HG02884 (cell line): ENCODE results near the gene SLC25A1.
"Not testable (repeated sequence)": the region's sequence is repeated elsewhere in the genome, so short reads cannot be mapped to it uniquely, and the experiment has no call there.

Experiments
- ATAC-seq: cut with Tn5 transposase; IDR thresholded peaks from one replicate; pipeline ENCODE4 v1.9.1; 2021; ENCODE audit warnings: mild to moderate bottlenecking, moderate library complexity; ENCODE audit not compliant: unreplicated experiment

SLC25A1 gene

DNA sequence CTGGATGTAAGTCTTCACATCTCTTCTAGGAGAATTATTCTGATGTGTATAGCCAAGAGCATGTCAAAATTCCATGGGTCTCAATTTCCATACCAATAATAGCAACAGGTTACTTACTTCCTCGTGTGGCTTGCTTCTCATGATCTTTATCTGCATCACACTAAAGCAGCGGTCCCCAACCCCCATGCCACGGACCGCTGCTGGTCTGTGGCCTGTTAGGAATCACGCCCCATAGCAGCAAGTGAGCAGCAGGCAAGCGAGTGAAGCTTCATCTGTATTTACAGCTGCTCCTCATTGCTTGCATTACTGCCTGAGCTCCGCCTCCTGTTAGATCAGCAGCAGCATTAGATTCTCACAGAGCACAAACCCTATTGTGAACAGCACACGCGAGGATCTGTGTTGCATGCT lies 28.9 kb upstream of the SLC25A1 start:
- ATAC-seq: no peak

DNA sequence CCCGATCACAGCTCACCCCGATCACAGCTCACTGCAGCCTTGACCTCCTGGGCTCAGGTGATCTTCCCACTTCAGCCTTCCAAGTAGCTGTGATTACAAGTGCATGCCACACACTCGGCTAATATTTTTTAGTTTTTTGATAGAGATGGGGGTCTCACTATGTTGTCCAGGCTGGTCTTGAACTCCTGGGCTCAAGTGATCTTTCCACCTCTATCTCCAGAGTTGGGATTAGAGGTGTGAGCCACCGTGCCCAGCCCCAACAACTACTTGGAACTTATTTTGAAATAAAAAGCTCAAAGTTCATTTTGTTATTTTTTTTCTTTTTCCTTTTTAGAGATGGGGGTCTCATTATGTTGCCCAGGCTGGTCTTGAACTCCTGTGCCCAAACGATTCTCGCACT lies 27.8 kb upstream of the SLC25A1 start:
- ATAC-seq: no peak

DNA sequence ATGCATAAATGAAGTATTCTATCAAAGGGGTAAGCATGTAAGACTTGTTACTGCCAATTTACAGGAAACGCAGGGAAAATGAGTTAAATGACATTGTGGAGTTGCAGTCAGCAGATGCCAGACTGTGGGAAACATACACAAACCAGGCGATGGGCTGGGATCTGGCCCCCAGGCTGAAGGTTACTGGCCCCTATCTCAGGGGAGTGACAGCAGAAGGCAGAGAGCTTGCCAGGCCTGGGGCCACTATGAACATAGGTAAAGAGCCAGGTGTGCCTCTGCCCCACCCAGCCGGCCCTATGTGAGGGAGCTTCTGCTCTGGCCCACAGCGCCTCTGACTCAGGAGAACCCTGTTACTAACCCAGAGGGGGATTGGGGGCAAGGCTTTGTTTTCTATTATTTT lies 26.1 kb upstream of the SLC25A1 start:
- no peak for ATAC-seq

DNA sequence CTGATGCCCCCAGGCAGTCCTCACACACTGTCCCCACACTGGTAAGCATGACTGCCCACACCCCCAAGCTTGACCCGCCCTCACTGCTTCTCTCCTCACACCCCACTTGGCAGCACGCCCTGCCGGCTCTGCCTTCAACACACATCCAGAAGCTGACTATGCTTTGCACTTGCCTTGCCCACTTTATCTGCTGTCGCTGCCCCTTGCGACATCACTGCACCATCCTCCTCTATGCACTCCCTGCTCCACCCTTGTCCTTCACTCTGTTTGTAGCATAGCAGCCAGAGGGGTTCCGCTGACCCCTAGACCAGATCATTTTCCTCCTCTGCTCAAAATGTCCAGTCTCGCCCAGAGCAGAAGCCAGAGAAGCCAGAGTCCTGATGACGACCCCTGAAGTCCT lies 25.3 kb upstream of the SLC25A1 start:
- no peak for ATAC-seq

DNA sequence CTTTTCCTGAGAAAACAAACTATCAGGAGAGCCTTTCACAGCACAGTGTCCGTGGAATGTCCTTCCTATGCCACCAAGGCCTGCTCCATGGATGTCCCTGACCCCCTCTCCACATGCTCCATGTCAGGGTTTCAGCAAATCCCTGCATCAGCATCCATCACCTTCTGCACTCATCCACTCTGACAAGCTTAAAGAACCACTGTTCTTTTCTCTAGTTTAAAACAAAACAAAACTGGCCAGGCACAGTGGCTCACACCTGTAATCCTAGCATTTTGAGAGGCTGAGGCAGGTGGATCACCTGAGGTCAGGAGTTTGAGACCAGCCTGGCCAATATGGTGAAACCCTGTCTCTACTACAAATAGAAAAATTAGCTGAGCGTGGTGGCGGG lies 24.3 kb upstream of the SLC25A1 start:
- not testable (repeated sequence) for ATAC-seq

DNA sequence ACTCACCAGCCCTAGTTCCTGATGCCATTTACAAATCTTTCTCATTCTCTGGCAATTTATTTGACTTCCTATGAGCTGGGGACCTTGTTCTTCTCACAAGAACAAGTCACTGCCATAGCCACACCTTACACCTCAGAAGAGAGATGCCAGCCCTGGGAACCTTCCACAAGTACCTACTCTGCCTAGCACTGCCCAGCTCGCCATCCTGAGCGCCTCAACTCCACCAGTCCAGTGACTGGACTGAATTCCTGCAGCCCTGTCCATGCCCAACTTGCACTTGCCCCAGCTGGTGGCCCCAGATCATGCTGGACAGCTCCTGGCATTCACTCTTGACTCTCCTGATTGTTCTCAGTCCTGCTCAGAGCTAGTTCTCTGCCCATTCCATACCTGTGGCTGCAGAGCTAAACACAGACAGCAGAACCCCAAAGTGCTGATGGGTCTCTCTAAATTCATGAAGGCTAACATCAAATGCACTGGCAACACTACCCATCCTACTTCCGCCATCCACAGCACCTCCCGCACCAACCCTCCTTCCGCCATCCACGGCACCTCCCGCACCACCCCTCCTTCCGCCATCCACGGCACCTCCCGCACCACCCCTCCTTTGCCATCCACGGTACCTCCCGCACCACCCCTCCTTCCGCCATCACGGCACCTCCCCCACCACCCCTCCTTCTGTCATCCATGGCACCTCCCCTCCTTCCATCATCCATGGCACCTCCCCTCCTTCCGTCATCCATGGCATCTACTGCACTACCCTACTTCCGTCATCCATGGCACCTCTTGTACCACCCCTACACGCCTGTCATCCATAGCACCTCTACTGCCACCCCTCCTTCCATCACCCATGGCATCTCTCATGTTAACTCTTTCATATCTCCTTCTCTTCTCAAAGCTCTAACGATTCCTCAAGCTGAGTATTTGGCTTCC lies 23.6 kb upstream of the SLC25A1 start:
- ATAC-seq: no peak

DNA sequence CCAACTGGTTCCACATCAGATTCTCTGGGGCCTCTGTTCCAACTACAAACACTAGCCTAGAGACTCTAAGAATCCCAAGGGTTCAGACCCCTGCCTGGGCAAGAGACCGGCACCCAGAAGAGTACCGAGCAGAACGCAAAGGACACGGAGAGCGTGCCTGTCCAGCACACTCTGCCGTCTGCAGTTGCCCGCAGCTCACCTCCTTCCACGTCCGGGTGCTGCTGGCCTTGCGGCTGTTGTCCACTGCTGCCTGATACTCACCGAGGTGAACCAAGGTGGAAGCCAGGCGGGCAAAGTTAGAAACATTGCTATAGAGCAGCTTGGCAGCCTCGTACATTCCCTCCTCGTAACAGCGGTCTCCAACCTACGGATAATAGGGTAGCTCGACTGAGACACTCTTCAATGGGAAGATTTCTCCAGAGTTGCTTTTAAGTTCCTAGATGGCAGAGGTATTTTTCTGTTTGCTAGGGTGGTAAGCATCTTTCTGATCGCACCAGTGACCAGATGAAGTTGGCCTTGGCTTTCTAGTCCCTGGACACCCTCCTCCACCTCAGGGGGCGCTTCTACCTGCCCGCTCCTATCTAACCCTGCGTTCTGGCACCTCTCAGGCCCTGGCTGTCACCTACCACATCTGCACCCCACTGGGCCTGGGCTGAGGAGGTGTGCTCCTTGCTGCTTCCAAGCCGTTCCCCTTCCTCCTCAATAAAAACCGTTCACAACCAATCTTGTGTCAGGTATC lies 22.8 kb upstream of the SLC25A1 start:
- ATAC-seq: no peak

DNA sequence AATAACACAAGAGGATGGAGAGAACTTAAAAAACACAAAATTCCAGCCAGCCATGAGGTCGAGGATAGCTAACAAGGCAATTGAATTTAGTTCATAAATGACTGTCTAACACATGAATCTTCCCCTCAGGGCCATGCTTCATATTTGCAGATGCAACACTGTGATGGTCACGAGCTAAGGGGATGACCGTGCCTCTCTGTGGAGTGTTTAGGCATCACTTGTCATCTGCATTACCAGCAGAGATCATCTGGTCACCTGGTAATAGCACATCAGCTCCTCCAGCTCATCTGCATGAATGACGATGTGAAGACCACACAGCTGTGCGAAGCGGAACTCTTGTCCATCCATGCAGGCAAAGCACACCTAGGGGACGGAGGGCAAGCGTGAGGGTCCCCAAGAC lies 20.9 kb upstream of the SLC25A1 start:
- no peak for ATAC-seq

DNA sequence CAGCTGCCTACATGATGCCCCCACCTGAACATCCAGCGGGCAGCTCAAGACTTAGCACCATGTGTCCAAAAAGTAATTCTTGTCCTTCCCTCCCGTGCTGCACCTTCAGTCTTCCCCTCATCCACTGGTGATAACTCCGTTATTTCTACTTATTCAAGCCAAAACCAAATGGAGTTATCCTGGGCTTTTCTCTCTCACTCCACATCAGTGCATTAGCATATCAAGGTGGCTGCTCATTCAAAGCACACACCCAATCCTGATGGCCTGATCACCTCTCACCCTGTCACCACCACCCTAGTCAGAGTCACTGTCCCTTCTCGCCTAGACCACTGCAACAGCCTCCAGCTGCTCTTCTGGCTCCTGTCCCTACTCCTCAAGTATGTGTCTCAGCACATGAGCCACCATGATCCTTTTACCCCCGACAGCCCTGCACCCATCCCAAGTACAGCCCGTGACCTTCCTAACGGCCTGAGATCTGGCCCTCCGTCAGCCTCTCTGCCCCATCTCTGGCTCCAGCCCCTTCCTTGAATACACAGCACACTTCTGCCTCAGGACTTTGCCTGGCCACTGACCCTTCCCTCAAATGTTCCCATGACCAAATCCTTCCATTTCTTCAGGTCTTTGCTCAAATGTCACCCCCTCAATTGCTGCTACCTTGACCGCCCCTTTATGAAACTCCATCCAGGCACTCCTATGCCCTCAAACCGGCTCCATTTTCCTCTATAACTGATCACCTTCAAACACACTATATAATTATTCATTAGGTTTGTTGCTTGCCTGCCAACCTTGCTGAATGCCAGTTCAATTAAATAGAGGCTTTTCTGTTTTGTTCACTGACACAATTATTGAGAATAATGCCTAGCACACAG lies 19.7 kb upstream of the SLC25A1 start:
- ATAC-seq: no peak

DNA sequence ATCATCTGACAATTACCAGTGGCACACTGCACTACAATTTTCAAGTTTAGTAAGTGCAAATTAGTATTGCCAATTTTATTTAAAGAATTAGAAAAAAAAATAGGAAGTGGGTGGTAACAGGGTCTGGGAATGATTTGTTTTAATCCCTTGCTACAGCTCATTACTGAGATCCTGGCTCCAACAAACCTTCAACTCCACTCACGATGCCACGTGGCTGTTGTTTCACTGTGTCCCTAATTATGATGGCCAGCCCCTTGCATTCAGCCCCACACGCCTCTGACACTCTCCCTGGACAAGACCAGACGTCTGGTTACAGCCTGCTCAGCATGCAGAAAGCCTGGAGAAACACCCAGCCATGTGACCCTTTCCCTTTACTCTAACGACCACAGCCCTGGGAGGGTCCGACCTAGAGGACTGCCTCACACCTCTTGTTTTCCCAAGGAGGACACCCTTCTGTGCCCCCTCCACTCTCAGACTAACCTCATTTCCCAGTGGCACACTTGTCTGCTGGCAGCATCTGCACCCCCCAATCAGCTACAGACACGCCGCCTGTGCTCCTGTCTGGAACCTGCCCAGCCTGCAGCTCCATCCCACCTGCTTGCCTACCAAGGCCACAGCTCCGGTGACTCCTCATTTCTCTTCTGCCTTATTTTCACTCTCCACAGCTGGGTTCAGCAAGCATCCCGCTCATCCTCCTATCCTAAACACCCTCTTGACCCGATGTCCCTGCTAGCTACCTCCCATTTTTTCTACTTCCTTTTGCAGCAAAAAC lies 18.5 kb upstream of the SLC25A1 start:
- no peak for ATAC-seq

DNA sequence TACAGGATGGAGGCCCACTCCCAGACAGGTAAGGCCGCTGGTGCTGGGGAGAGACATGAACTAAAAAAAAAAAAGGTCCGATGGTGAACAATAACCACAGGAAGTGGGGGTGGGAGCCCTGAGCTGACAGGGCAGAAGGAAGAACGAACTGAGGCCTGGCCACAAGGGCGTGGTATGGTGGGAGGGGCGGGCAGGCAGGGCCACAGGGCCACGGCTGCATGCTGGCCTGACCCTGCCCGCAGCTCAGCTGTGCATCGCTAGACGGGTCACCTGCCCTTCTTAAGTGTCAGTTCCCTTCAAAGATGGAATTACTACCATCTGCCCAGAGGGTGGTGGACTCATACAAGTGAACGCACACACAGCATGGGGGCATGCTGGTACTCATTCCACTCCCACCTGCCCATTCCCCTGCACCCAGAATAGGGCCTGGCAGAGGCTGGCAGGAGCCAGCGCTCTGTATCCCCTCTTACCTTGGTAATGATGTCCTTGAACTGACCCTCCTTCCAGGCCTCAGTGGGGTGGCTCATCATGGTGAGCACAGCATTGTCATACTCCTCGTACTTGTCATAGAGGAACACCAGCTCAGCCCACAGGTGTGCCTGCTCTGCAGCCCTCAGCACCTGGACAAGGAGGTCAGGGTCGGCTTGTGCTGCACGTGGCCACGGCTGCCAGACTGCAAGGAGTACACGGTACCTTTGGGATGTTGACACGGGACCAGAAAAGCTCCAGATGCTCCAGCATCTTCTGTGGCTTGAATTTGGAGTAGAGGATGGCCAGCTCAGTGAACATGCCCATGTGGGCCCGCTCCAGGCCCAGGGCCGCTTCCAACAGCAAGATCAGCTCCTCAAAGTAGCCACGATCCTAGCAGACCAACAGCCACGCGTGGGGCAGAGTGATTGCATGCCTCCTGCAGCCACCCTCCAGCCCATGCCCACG lies 17.5 kb upstream of the SLC25A1 start:
- ATAC-seq: no peak

DNA sequence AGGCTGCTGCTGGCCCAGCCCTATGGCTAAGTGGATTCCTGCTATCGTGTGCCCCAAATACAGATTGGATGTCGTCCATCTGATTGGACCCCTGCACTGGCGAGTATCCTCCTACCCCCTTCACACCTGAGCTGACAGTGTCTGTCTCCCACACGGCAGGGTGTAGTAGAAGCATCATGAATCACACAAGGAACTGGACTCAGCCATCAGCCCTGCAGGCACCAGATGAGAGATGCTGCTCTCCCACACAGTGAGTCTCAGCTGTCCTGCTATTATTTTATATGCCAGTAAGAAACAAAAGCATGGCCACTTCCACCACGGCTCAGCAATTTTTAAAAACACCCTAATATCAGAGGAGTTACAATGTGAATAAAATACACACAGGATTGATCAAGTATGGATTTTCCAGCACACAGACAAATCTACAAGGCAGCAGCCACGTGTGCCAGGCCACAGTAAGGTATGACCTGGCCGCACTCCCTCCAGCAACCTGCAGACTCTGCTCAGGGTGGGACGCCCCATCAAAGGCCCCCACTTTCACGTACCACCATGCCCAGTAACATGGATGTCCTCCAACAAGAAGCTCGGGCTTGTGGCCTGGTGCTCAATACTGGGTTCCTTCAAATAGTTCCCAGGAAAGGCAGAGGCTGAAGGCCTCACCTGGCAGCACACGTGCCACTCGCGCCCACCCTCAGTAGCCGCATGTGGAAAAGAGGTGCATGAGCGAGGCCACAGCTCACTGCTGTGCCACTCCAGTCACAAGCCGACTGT lies 16.4 kb upstream of the SLC25A1 start:
- ATAC-seq: no peak

DNA sequence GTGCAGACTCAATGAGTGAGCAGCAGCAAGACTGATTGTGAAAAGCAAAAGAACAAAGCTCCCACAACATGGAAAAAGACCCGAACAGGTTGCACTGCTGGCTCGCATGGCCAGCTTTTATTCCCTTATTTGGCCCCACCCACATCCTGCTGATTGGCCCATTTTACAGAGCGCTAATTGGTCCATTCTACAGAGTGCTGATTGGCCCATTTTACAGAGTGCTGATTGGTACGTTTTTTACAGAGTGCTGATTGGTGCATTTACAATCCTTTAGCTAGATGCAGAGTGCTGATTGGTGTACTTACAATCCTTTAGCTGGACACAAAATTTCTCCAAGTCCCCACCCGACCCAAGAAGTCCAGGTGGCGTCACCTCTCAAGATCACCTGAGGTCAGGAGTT lies 15.3 kb upstream of the SLC25A1 start:
- ATAC-seq: no peak

DNA sequence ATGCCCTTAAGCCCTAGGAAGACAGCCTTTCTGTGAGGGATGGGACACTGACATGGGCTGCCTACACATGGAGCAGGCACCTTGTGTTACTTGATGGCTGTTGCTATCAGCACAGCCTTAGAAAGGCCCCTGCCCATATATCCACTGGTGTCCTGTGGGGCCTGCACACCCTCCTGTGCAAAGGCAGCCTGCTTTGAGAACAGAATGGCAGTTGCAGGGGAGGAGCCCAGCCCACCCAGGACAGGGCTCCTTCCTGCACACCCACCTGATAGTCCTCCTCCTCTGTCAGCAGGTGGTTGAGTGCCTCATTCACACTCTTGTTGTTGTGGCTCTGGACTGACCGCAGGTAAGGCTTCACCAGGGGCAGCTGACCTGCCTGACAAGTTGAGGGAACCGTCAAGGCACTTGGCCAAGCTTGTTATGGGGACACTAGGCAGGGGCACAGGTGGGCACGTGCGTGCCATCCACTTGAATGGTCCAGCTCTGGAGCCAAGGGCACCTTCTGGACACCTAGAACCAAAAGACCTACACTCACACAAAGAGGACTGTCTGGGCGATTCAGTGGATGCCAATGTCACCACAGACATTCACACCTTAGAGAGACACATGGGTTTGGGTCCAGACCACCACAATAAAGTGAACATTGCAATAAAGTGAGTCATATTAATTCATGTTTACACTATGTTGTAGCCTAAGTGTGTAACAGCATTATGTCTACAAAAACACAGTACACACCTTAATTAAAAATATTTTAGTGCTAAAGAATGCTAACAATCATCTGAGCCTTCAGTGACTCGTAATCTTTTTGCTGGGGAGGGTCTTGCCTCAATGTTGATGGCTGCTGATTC lies 9.4 kb upstream of the SLC25A1 start:
- ATAC-seq: no peak

DNA sequence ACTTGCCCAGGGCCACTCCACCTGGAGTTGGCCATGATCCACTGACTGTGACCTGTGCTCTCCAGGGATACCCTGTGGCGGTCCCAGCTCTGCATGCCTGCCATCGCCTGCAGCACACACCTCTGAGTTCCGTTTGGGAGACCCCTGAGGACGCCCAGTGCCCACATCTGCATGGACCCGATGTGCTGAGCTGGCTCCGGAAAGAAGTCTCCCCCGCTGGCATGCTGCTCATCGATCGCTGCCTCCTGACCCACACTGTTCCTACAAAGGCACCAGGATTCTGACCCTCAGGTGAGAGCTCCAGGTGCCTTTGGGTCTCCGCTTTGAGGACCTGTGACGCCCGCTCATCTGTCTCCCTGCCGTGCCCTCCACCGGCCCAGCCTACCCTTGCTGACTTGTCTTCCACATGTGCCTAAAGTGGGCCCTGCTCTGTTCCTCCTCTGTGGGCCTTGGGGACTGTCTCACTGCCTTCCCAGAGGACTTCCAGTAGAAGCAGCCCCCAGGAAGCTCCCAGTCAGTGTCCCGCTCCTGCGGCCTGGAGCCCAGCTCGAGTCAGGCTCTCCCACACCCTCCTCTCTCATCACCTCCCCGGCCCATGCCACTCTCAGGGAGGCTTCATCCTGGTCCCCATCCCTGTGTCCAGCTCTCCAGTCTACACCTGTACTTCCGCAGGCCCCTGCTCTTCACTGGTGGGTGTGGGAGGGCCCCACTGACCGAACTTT lies 5.9 kb upstream of the SLC25A1 start:
- no peak for ATAC-seq

DNA sequence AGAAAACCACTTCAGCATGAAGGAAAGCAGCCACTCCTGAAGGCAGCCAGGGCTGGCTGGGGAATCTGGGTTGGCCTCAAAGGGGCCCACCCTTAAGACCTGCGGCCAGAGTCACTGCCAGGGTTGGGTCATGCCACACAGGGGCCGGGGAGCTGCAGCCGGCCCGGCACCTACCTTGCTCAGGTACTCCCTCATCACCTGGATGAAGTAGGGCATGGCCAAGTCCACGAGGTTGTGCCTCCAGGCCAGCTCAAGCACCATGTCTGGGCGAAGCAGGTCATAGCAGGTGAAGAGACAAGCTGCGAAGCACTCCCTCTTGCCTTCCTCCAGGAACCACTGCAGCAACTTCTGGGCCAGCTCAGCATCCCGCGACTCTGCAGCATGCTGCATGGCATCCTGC lies 4.7 kb upstream of the SLC25A1 start:
- no peak for ATAC-seq

DNA sequence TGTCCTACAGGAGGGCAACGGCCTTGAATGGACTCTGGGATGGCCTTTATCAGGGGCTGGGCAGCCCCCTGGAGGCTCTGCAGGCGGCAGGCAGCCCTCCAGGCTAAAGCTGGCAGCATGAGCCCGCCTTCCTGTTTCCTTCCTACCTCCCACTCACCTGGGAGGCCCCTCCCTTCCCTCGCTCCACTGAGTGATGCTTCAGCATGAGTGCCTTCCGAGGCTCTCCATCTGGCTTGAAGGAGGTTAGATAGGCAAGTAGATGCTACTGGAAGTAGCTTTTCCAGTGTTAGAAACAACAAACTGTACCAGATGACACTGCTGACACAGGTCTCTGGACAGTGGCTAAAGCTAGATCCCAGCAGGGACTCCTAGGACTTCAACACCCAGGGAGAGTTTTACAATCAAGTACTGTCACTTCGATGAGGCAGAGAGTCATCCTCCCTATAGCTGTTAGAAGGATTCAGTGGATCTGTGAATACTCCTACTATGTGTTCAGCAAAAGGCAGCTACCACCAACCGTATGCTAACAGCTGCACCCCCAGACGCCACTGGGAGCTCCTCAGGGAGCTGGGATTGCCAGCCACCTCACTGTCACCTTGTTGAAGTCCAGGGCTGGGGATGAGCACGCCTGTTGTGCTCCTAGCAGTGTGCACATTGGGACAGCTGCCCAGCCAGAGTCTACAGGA lies 4.1 kb upstream of the SLC25A1 start:
- ATAC-seq: no peak
